HG02938 (cell line): ENCODE data around the gene PAMR1.
"Not testable (repeated sequence)": the region's sequence is repeated elsewhere in the genome, so short reads cannot be mapped to it uniquely, and the experiment has no call there.

Source experiments
- ATAC-seq: cut with Tn5 transposase; IDR thresholded peaks from one replicate; pipeline ENCODE4 v1.9.1; 2021; ENCODE audit warnings: mild to moderate bottlenecking, moderate library complexity; ENCODE audit not compliant: unreplicated experiment

PAMR1 gene

GRCh38 chr11:35545391-35546003, 20.1 kb upstream of the PAMR1 start:
- ATAC-seq: no peak

- ATAC-seq: no peak
These were observed 18.1 kb upstream of the PAMR1 start for GRCh38 chr11:35543481-35543880.

- ATAC-seq: no peak
These were observed 16.4 kb upstream of the PAMR1 start for GRCh38 chr11:35541621-35542375.

- no peak for ATAC-seq
These were observed 15.1 kb upstream of the PAMR1 start for GRCh38 chr11:35540526-35540925.

- ATAC-seq: no peak
These were observed 14.4 kb upstream of the PAMR1 start for GRCh38 chr11:35539781-35540281.

GRCh38 chr11:35539256-35539655, 13.8 kb upstream of the PAMR1 start:
- ATAC-seq: no peak

- ATAC-seq: no peak
These were observed 11.1 kb upstream of the PAMR1 start for GRCh38 chr11:35536470-35536869.

GRCh38 chr11:35531246-35531645, 5.8 kb upstream of the PAMR1 start:
- ATAC-seq: no peak

- ATAC-seq: no peak
These were observed 4.6 kb upstream of the PAMR1 start for GRCh38 chr11:35529971-35530495.

- no peak for ATAC-seq
These were observed 965 bp upstream of the PAMR1 start for GRCh38 chr11:35526370-35526792.

GRCh38 chr11:35524780-35525179, 636 bp downstream of the PAMR1 start:
- no peak for ATAC-seq

GRCh38 chr11:35523861-35524260, 1.6 kb downstream of the PAMR1 start:
- ATAC-seq: no peak

- ATAC-seq: no peak
These were observed 2.1 kb downstream of the PAMR1 start for GRCh38 chr11:35523331-35523768.

- not testable (repeated sequence) for ATAC-seq
These were observed 3.3 kb downstream of the PAMR1 start for GRCh38 chr11:35522091-35522490.

- ATAC-seq: no peak
These were observed 5.0 kb downstream of the PAMR1 start for GRCh38 chr11:35520376-35520775.

GRCh38 chr11:35518766-35519165, 6.7 kb downstream of the PAMR1 start:
- no peak for ATAC-seq

- no peak for ATAC-seq
These were observed 7.9 kb downstream of the PAMR1 start for GRCh38 chr11:35517481-35517880.

- no peak for ATAC-seq
These were observed 9.0 kb downstream of the PAMR1 start for GRCh38 chr11:35516403-35516802.

GRCh38 chr11:35515224-35515623, 10.2 kb downstream of the PAMR1 start:
- no peak for ATAC-seq

- ATAC-seq: no peak
These were observed 10.9 kb downstream of the PAMR1 start for GRCh38 chr11:35514481-35514880.

- ATAC-seq: no peak
These were observed 13.8 kb downstream of the PAMR1 start for GRCh38 chr11:35511666-35512065.

- ATAC-seq: no peak
These were observed 17.7 kb downstream of the PAMR1 start for GRCh38 chr11:35507688-35508087.
